ENCODE data around the gene EMP2.
"Not testable (repeated sequence)": the region's sequence is repeated elsewhere in the genome, so short reads cannot be mapped to it uniquely, and the experiment has no call there.

Gene EMP2, protein sequence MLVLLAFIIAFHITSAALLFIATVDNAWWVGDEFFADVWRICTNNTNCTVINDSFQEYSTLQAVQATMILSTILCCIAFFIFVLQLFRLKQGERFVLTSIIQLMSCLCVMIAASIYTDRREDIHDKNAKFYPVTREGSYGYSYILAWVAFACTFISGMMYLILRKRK

DNA sequence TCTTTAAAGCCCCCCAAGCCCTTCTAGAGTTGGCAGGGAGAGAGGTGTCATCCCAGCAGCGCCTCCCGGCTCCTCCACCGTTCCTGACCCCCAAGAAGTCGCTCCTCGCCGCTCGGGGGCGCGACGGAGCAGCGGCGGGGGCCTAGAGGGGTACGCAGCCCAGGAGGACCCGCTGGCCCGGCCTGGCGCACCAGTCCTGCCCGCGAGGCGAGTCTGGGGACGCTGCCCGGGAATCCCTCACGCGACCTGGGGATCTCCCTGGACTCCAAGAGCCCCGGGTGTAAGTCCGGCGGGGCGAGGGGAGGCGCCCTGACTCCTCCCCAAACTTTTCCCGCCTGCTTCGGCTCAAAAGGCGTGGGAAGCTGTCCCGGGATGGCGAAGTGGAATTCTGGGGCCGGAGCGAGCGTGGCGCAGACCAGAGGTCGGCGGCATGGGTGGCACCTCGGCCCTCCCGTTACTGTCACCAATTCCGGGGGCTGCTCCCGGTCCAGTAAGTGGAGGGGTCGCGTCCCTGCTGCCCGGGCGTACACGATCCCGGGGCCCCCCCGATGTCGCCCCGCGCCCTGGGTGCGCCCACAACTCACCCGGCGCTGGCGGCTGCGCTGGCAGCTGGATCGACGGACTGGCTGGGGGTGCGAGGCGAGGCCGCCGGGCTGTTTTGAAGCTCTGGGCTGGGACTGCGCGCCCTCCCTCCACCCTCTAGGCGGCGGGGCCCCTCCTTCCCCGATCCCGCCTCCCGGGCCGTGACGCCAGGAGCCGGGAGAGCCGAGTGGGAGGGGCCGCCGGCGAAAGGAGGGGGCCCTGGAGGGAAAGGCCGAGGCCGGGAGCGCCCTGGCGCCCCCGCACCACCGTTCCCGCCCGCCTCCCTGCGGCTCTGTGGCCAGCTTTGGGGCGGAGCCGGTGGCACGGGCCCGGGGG is at the start of gene EMP2:
Gene EMP2 (minus strand): TSS at position 634 of the 918 bp plus-strand sequence. CDS start 32,981 bp downstream, outside the sequence.
- H3K36me3 ChIP-seq (ENCODE audit: control insufficient read depth in 2 of 2, insufficient read depth in 2 of 2, low read length in 2 of 2), result no peaks in the 10 kb centered on the region
- no peaks in the 10 kb centered on the region for H3K9me3 ChIP-seq (ENCODE audit: control insufficient read depth in 2 of 2, low read length in 2 of 2)
- H3K27me3 ChIP-seq (ENCODE audit: control insufficient read depth in 2 of 2, insufficient read depth in 2 of 2, low read length in 2 of 2), result no peaks in the 10 kb centered on the region
- peaks cover 26 to 31% of the 10 kb centered on the region in 2 donors for H3K4me1 ChIP-seq (ENCODE audit: control insufficient read depth in 2 of 2, insufficient read depth in 2 of 2, low read length in 2 of 2)
- H3K4me3 ChIP-seq (ENCODE audit: low read length in 2 of 2), result peak within 1 kb of the TSS; percentile 70 to 92
- H3K9ac ChIP-seq (ENCODE audit: low read depth in 1 of 2, low read length in 2 of 2), result peak within 1 kb of the TSS; percentile 75 to 98
- H3K27ac ChIP-seq (ENCODE audit: low read depth in 2 of 2, low read length in 2 of 2), result peak within 1 kb of the TSS; percentile 95 to 97

DNA sequence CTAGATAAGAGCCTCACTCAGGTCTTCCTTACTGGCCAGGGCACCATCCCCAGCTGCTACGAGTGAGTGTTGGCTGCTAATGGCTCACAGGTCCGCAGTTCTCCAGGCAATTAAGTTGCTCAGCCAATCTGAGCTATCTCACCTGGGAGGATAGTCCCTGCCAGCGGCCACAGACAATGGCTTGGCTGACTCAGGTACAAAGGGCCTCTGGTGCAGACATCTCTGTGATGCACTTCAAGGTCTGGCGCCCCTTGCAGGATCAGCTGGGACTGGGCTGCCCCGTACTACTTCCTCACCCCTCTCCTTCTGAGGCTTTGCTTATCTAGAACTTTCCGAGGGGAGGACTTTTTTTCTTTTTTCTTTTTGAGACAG is 49.2 kb upstream of the EMP2 start:
- Histone ChIP-seq H3K9me3 (ENCODE audit: control insufficient read depth in 2 of 2, low read length in 2 of 2) (no peaks in the 10 kb centered on the region), H3K4me1 (ENCODE audit: control insufficient read depth in 2 of 2, insufficient read depth in 2 of 2, low read length in 2 of 2) (peaks cover 0 to 2% of the 10 kb centered on the region in 2 donors), H3K4me3 (ENCODE audit: low read length in 2 of 2) (no peak overlapping the region), H3K9ac (ENCODE audit: low read depth in 1 of 2, low read length in 2 of 2) (no peak overlapping the region), H3K27me3 (ENCODE audit: control insufficient read depth in 2 of 2, insufficient read depth in 2 of 2, low read length in 2 of 2) (peaks cover 0 to 3% of the 10 kb centered on the region in 2 donors), H3K27ac (ENCODE audit: low read depth in 2 of 2, low read length in 2 of 2) (no peak overlapping the region), H3K36me3 (ENCODE audit: control insufficient read depth in 2 of 2, insufficient read depth in 2 of 2, low read length in 2 of 2) (no peaks in the 10 kb centered on the region)

DNA sequence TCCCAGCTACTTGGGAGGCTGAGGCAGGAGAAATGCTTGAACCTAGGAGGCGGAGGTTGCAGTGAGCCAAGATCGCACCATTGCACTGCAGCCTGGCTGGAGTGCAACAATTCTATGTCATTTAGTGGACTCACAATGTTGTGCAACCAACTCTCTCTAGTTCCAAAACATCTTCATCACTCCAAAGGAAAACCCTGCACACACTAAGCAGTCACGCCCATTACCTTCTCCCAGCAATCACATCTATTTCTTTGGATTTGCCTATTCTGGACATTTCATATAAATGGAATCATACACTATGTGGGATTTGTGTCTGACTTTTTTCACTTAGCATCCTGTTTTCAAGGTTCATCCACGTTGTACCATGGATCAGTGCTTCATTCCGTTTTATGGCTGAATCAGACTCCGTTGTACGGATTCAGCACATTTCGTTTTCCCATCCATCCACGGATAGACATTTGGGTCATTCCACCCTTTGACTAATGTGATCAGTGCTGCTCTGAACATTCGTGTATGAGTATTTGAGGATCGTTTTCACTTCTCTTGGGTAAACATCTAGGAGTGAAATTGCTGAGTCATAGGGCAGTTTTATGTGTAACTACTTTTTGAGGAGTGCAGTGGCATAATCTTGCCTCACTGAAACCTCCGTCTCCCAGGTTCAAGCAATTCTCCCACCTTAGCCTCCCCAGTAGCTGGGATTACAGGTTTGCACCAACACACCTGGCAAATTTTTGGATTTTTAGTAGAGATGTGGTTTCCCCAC is 45.4 kb upstream of the EMP2 start:
- Histone ChIP-seq H3K27me3 (ENCODE audit: control insufficient read depth in 2 of 2, insufficient read depth in 2 of 2, low read length in 2 of 2) (no peaks in the 10 kb centered on the region), H3K9ac (ENCODE audit: low read depth in 1 of 2, low read length in 2 of 2) (no peak overlapping the region), H3K4me1 (ENCODE audit: control insufficient read depth in 2 of 2, insufficient read depth in 2 of 2, low read length in 2 of 2) (peaks cover 0 to 4% of the 10 kb centered on the region in 2 donors), H3K9me3 (ENCODE audit: control insufficient read depth in 2 of 2, low read length in 2 of 2) (no peaks in the 10 kb centered on the region), H3K36me3 (ENCODE audit: control insufficient read depth in 2 of 2, insufficient read depth in 2 of 2, low read length in 2 of 2) (no peaks in the 10 kb centered on the region), H3K27ac (ENCODE audit: low read depth in 2 of 2, low read length in 2 of 2) (no peak overlapping the region), H3K4me3 (ENCODE audit: low read length in 2 of 2) (no peak overlapping the region)

DNA sequence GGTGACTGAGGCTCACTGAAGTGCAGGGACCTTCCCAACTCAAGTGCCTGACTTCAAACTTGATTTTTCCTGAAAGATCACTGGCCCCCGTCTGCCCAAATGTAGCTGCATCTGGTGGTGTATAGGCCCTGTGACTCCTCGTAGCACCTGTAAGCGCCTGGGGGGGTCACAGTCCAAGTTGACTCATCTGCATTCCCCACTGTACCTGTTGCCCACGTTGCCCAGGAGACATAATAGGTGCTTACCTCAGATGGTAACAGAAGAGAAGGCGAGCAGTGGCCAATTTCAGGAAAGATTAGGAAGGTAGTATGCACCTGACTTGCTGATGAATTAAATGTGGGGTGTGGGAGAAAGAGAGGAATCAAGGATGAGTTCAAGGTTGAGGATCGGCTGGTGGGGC is 44.1 kb upstream of the EMP2 start:
- Histone ChIP-seq H3K27me3 (ENCODE audit: control insufficient read depth in 2 of 2, insufficient read depth in 2 of 2, low read length in 2 of 2) (peaks cover 0 to 2% of the 10 kb centered on the region in 2 donors), H3K4me1 (ENCODE audit: control insufficient read depth in 2 of 2, insufficient read depth in 2 of 2, low read length in 2 of 2) (peaks cover 6 to 9% of the 10 kb centered on the region in 2 donors), H3K9me3 (ENCODE audit: control insufficient read depth in 2 of 2, low read length in 2 of 2) (no peaks in the 10 kb centered on the region), H3K27ac (ENCODE audit: low read depth in 2 of 2, low read length in 2 of 2) (no peak overlapping the region), H3K36me3 (ENCODE audit: control insufficient read depth in 2 of 2, insufficient read depth in 2 of 2, low read length in 2 of 2) (no peaks in the 10 kb centered on the region), H3K4me3 (ENCODE audit: low read length in 2 of 2) (no peak overlapping the region), H3K9ac (ENCODE audit: low read depth in 1 of 2, low read length in 2 of 2) (no peak overlapping the region)

DNA sequence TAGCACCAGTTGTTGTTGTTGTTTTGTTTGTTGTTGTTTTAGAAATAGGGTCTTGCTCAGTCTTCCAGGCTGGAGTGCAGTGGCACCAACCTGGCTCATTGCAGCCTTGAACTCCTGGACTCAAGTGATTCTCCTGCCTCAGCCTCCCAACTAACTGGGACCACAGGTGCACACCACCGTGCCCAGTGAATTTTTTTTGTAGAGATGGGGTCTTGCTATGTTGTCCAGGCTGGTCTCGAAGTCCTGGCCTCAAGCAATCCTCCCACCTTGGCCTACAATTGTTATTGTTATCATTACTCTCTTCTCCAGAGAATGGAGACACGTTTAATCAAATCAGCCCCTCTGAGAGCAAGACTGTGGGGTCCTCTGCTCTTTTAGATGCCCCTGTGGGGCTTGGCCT is 42.7 kb upstream of the EMP2 start:
- H3K4me1 ChIP-seq (ENCODE audit: control insufficient read depth in 2 of 2, insufficient read depth in 2 of 2, low read length in 2 of 2), result peaks cover 15 to 19% of the 10 kb centered on the region in 2 donors
- peaks cover 0 to 2% of the 10 kb centered on the region in 2 donors for H3K27me3 ChIP-seq (ENCODE audit: control insufficient read depth in 2 of 2, insufficient read depth in 2 of 2, low read length in 2 of 2)
- H3K9me3 ChIP-seq (ENCODE audit: control insufficient read depth in 2 of 2, low read length in 2 of 2), result no peaks in the 10 kb centered on the region
- H3K36me3 ChIP-seq (ENCODE audit: control insufficient read depth in 2 of 2, insufficient read depth in 2 of 2, low read length in 2 of 2), result no peaks in the 10 kb centered on the region
- no peak overlapping the region for H3K9ac ChIP-seq (ENCODE audit: low read depth in 1 of 2, low read length in 2 of 2)
- no peak overlapping the region for H3K4me3 ChIP-seq (ENCODE audit: low read length in 2 of 2)
- no peak overlapping the region for H3K27ac ChIP-seq (ENCODE audit: low read depth in 2 of 2, low read length in 2 of 2)

DNA sequence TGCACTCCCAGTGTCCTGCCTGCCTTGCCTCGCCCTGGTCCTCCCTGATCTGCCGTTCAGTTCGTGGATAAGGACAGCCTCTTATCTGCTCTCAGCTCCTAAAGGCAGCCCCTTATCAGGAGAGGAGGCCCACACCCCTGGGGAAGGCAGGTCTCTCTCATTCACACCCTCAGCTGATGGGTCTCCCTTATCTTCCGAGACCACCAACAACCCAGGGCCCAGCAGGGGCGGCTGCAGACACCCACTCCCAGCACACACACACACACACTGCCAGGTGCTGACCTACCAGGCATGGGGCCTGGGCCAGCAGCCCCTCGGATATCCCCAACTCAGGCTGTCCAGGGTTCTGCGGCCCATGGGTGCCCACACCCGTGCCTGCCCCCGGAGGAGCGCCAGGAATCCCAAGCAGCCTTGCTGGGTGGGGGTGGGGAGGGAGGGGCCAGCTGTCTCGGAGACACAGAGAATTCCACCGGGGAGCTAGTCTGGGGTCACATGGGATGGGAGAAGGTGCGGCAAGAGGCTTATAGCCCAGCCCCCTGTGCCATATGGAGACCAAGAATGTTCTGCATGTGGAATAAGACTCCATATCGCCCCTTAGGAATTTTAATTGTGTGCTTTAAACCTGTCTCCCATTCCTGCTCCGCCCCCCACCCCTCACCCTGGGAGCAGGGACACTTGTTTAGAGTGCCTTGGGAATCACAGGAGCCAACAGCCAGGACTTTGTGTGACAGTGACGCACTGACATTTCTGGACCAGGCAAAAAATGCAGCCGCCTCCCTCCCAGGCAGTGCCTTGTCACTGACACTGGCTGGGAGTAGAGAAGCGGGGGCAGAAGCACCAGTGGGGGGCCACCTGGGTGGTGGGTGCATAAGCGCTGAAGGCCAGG is 41.9 kb upstream of the EMP2 start:
- H3K9me3 ChIP-seq (ENCODE audit: control insufficient read depth in 2 of 2, low read length in 2 of 2), result no peaks in the 10 kb centered on the region
- H3K27ac ChIP-seq (ENCODE audit: low read depth in 2 of 2, low read length in 2 of 2), result no peak overlapping the region
- H3K4me1 ChIP-seq (ENCODE audit: control insufficient read depth in 2 of 2, insufficient read depth in 2 of 2, low read length in 2 of 2), result peaks cover 23 to 26% of the 10 kb centered on the region in 2 donors
- H3K4me3 ChIP-seq (ENCODE audit: low read length in 2 of 2), result no peak overlapping the region
- peaks cover 0 to 2% of the 10 kb centered on the region in 2 donors for H3K27me3 ChIP-seq (ENCODE audit: control insufficient read depth in 2 of 2, insufficient read depth in 2 of 2, low read length in 2 of 2)
- no peak overlapping the region for H3K9ac ChIP-seq (ENCODE audit: low read depth in 1 of 2, low read length in 2 of 2)
- H3K36me3 ChIP-seq (ENCODE audit: control insufficient read depth in 2 of 2, insufficient read depth in 2 of 2, low read length in 2 of 2), result no peaks in the 10 kb centered on the region

DNA sequence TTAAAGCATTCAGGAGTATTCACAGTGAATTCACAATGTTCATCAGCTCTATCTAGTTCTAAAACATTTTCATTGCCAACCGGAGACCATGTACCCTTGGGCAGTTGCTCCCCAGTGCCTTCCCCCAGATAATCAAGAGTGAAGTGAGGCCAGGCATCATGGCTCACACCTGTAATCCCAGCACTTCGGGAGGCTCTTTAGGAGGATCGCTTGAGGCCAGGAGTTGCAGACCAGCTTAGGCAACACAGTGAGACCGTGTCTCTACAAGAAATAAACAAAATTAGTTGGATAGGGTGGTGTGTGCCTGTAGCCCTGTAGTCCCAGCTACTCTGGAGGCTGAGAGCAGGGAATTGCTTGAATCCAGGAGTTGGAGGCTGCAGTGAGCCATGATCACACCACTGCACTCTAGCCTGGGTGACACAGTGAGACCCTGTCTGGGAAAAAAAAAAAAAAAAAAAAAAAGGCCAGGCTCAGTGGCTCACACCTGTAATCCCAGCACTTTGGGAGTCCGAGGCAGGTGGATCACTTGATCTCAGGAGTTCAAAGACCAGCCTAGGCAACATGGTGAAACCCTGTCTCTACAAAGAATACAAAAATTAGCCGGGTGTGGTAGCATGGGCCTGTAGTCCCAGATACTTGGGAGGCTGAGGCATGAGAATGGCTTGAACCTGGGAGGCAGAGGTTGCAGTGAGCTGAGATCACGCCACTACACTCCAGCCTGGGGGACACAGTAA is 41.0 kb upstream of the EMP2 start:
- H3K4me1 ChIP-seq (ENCODE audit: control insufficient read depth in 2 of 2, insufficient read depth in 2 of 2, low read length in 2 of 2), result peaks cover 26 to 31% of the 10 kb centered on the region in 2 donors
- not testable (repeated sequence) for H3K4me3 ChIP-seq (ENCODE audit: low read length in 2 of 2); H3K9ac ChIP-seq (ENCODE audit: low read depth in 1 of 2, low read length in 2 of 2); H3K27me3 ChIP-seq (ENCODE audit: control insufficient read depth in 2 of 2, insufficient read depth in 2 of 2, low read length in 2 of 2); H3K27ac ChIP-seq (ENCODE audit: low read depth in 2 of 2, low read length in 2 of 2); H3K36me3 ChIP-seq (ENCODE audit: control insufficient read depth in 2 of 2, insufficient read depth in 2 of 2, low read length in 2 of 2); H3K9me3 ChIP-seq (ENCODE audit: control insufficient read depth in 2 of 2, low read length in 2 of 2)

DNA sequence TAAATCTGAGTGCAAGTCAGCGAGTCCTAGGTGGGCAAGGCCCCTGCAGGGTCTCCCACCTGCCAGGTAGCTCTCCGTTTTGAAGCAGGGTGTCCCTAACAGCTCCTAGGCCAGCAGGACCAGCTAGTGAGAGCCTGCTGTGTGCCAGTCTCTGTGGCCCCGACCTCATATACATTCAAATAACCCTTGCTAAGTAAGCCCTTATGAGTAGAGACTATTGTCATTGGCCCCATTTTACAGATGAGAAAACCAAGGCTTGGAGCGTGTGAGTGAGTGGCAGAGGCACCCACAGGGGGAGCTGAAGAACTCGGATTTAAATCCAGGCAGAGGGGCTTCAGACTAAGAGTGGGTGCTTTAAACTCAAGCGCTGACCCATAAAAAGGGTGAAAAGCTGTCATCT is 39.7 kb upstream of the EMP2 start:
- Histone ChIP-seq H3K27ac (ENCODE audit: low read depth in 2 of 2, low read length in 2 of 2) (peak overlapping the region; percentile 36 to 68), H3K9ac (ENCODE audit: low read depth in 1 of 2, low read length in 2 of 2) (peak overlapping the region in 1 of 2 donors; percentile 77), H3K9me3 (ENCODE audit: control insufficient read depth in 2 of 2, low read length in 2 of 2) (no peaks in the 10 kb centered on the region), H3K36me3 (ENCODE audit: control insufficient read depth in 2 of 2, insufficient read depth in 2 of 2, low read length in 2 of 2) (no peaks in the 10 kb centered on the region), H3K4me3 (ENCODE audit: low read length in 2 of 2) (peak overlapping the region in 1 of 2 donors; percentile 70), H3K4me1 (ENCODE audit: control insufficient read depth in 2 of 2, insufficient read depth in 2 of 2, low read length in 2 of 2) (peaks cover 24 to 31% of the 10 kb centered on the region in 2 donors), H3K27me3 (ENCODE audit: control insufficient read depth in 2 of 2, insufficient read depth in 2 of 2, low read length in 2 of 2) (peaks cover 0 to 2% of the 10 kb centered on the region in 2 donors)

DNA sequence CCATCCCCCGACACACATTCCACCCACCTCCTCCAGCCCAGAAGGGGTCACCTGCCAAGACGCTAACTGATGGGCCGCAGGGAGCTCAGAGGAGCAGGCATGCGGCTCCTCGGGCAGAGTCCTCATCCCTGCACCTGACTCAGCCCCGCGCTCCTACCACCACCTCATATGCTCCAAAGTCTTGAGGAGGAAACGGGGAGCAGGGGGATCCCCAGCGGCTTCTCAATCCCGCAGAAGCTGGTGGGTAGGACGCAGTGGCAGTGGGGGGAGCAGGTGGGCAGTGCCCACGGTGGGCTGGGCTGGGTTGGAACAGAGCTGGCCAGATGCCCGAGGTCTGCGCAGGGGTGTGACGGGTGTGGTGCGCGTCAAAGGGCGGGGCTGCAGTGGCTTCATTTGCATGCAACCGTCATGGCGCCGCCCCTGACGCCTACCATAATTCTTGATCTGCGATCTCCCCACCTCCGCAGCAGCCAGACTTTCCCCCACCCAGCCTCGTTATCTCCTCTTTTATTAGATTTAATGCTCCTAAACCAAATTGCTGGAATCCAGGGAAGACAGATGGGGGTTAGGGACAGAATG is 39.0 kb upstream of the EMP2 start:
- no peaks in the 10 kb centered on the region for H3K9me3 ChIP-seq (ENCODE audit: control insufficient read depth in 2 of 2, low read length in 2 of 2)
- peak overlapping the region; percentile 36 to 68 for H3K27ac ChIP-seq (ENCODE audit: low read depth in 2 of 2, low read length in 2 of 2)
- no peaks in the 10 kb centered on the region for H3K36me3 ChIP-seq (ENCODE audit: control insufficient read depth in 2 of 2, insufficient read depth in 2 of 2, low read length in 2 of 2)
- peaks cover 24 to 31% of the 10 kb centered on the region in 2 donors for H3K4me1 ChIP-seq (ENCODE audit: control insufficient read depth in 2 of 2, insufficient read depth in 2 of 2, low read length in 2 of 2)
- peak overlapping the region; percentile 55 to 70 for H3K4me3 ChIP-seq (ENCODE audit: low read length in 2 of 2)
- peak overlapping the region; percentile 47 to 77 for H3K9ac ChIP-seq (ENCODE audit: low read depth in 1 of 2, low read length in 2 of 2)
- H3K27me3 ChIP-seq (ENCODE audit: control insufficient read depth in 2 of 2, insufficient read depth in 2 of 2, low read length in 2 of 2), result peaks cover 0 to 2% of the 10 kb centered on the region in 2 donors
